KMS-11 (cell line): ENCODE data around the gene RNF144A.

Source experiments
- H2AFZ ChIP-seq: fragments of 200-600 bp; sonication (generic); 2 replicates; pipeline ENCODE4 v1.6.1; 2016; ENCODE audit warnings: antibody characterized with exemption, mixed run types, low read depth
- H3K27ac ChIP-seq: fragments of 200-600 bp; sonication (generic); 2 replicates; pipeline ENCODE4 v1.6.1; 2016; ENCODE audit warnings: mild to moderate bottlenecking, mixed run types
- H3K27me3 ChIP-seq: fragments of 200-600 bp; sonication (generic); 2 replicates; pipeline ENCODE4 v1.6.1; 2017; ENCODE audit warnings: mild to moderate bottlenecking, low read depth, mixed run types, moderate library complexity; ENCODE audit not compliant: insufficient read depth
- H3K36me3 ChIP-seq: fragments of 200-600 bp; sonication (generic); 2 replicates; pipeline ENCODE4 v1.6.1; 2017; ENCODE audit warnings: mild to moderate bottlenecking, mixed run types; ENCODE audit not compliant: insufficient read depth
- H3K4me1 ChIP-seq: fragments of 200-600 bp; sonication (generic); 2 replicates; pipeline ENCODE4 v1.6.1; 2016; ENCODE audit warnings: mild to moderate bottlenecking, low read depth, mixed run types; ENCODE audit not compliant: poor library complexity, severe bottlenecking
- H3K4me2 ChIP-seq: fragments of 200-600 bp; sonication (generic); 2 replicates; pipeline ENCODE4 v1.7.0; 2016; ENCODE audit warnings: mild to moderate bottlenecking, mixed run types
- H3K4me3 ChIP-seq: fragments of 200-600 bp; sonication (generic); IDR thresholded peaks from 2 replicates; pipeline ENCODE4 v1.6.1; 2017; ENCODE audit warnings: low read depth, low read length, mixed read lengths; ENCODE audit not compliant: insufficient read depth
- H3K79me2 ChIP-seq: fragments of 200-600 bp; sonication (generic); 2 replicates; pipeline ENCODE4 v1.6.1; 2016; ENCODE audit warnings: low read depth, mixed run types; ENCODE audit not compliant: insufficient read depth
- H3K9ac ChIP-seq: fragments of 200-600 bp; sonication (generic); 2 replicates; pipeline ENCODE4 v1.6.1; 2016; ENCODE audit warnings: mild to moderate bottlenecking, mixed run types
- H4K20me1 ChIP-seq: fragments of 200-600 bp; sonication (generic); 2 replicates; pipeline ENCODE4 v1.6.1; 2016; ENCODE audit warnings: mild to moderate bottlenecking, mixed run types; ENCODE audit not compliant: insufficient read depth
- TF ChIP-seq, protein P1 (sequence below): fragments of 200-600 bp; sonication (generic); conservative IDR thresholded peaks from 2 replicates; pipeline ENCODE4 v1.6.1; 2017; ENCODE audit warnings: low read depth, mild to moderate bottlenecking, antibody characterized with exemption, low read length, moderate library complexity, mixed read lengths

Gene RNF144A

DNA sequence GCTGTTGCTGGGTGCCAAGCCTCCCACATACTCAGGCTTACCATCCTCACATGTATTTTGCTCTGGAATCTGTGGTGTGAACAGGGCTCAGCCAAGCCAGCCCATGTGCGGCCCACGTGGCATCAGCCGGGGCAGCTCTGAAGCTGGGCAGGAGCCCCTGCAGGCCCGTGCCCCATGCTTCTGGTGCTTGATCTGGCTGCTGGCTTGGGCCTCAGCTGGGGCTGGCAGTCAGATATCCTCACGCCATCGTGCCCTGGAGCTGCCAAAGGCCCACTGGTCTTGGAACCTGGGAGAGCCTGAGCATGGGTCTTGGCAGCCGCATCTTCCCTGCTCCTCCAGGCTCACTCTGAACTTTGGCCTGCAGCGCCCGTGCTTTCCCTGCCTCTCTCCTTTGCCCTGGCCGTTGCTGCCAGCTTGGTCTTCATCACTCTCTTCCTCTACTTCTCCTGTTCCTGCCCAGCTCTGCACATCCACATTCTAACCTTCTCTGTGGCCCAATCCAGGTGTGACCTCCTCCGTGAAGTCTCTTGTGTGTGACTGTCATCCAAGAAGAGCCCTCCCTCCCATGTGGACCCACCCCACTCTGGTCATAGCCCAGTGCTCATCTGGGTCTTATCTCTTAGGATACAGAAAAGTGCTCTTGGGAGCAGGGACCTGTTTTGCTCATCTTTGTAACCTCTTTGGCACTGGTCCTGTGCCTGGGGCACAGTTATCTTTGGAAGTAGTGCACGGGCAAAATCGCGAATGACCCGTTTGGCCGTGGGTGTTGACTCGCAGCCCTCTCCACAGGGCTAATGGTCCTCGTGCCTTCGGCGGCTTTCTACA, 116.1 kb downstream of the RNF144A start:
- Histone ChIP-seq H2AFZ (no peak overlapping the region), H3K79me2 (no peaks in the 10 kb centered on the region), H3K4me2 (no peak overlapping the region), H3K36me3 (no peaks in the 10 kb centered on the region), H3K9ac (no peak overlapping the region), H3K4me1 (no peaks in the 10 kb centered on the region), H4K20me1 (no peaks in the 10 kb centered on the region), H3K4me3 (no peak overlapping the region), H3K27me3 (no peaks in the 10 kb centered on the region), H3K27ac (no peak overlapping the region)
- TF ChIP-seq, protein P1, sequence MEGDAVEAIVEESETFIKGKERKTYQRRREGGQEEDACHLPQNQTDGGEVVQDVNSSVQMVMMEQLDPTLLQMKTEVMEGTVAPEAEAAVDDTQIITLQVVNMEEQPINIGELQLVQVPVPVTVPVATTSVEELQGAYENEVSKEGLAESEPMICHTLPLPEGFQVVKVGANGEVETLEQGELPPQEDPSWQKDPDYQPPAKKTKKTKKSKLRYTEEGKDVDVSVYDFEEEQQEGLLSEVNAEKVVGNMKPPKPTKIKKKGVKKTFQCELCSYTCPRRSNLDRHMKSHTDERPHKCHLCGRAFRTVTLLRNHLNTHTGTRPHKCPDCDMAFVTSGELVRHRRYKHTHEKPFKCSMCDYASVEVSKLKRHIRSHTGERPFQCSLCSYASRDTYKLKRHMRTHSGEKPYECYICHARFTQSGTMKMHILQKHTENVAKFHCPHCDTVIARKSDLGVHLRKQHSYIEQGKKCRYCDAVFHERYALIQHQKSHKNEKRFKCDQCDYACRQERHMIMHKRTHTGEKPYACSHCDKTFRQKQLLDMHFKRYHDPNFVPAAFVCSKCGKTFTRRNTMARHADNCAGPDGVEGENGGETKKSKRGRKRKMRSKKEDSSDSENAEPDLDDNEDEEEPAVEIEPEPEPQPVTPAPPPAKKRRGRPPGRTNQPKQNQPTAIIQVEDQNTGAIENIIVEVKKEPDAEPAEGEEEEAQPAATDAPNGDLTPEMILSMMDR, result no peak

DNA sequence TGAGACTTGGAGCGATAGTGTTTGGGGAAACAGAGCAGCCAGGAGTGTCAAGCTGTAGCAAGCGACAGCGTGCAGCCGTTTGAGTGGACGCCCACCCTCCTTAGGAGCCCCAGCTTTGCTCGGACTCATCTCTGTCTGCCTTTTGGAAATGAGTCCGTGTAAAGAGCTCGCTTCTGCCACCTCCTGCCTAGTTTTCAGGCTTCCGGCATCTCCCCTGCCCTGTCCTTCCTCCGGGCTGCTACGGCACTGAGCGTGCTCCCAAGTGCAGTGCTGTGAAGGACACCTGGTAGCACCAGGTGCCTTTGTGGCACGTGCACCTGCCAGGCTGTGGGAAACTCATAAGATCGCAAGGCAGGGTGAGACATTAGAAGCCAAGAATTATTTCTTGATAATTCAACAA, 117.1 kb downstream of the RNF144A start:
- Histone ChIP-seq H3K9ac (no peak overlapping the region), H4K20me1 (no peaks in the 10 kb centered on the region), H3K36me3 (no peaks in the 10 kb centered on the region), H3K27me3 (no peaks in the 10 kb centered on the region), H3K4me3 (no peak overlapping the region), H3K27ac (no peak overlapping the region), H3K4me2 (no peak overlapping the region), H3K79me2 (no peaks in the 10 kb centered on the region), H2AFZ (no peak overlapping the region), H3K4me1 (no peaks in the 10 kb centered on the region)
- TF ChIP-seq, protein P1, result no peak

DNA sequence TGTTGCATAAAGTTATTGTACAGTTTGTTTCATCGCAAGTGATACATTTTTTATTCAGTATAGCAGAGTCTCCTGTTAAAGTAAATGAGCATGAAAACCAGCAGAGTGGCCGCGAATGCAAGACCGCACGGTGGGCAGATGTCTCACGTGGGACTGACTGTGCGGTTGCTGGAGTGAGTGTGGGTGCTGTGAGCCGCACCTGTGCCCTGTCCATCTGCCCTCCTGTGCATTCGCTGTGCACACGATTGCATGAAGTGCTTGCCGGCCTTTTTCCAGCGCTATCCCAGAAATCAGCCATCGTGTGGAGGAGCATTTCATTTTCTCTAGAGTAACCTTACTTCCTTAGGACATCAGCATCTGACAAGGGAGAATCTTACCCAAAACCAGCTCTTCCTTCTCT, 118.7 kb downstream of the RNF144A start:
- H3K27me3 ChIP-seq, result no peaks in the 10 kb centered on the region
- H3K4me3 ChIP-seq, result no peak overlapping the region

DNA sequence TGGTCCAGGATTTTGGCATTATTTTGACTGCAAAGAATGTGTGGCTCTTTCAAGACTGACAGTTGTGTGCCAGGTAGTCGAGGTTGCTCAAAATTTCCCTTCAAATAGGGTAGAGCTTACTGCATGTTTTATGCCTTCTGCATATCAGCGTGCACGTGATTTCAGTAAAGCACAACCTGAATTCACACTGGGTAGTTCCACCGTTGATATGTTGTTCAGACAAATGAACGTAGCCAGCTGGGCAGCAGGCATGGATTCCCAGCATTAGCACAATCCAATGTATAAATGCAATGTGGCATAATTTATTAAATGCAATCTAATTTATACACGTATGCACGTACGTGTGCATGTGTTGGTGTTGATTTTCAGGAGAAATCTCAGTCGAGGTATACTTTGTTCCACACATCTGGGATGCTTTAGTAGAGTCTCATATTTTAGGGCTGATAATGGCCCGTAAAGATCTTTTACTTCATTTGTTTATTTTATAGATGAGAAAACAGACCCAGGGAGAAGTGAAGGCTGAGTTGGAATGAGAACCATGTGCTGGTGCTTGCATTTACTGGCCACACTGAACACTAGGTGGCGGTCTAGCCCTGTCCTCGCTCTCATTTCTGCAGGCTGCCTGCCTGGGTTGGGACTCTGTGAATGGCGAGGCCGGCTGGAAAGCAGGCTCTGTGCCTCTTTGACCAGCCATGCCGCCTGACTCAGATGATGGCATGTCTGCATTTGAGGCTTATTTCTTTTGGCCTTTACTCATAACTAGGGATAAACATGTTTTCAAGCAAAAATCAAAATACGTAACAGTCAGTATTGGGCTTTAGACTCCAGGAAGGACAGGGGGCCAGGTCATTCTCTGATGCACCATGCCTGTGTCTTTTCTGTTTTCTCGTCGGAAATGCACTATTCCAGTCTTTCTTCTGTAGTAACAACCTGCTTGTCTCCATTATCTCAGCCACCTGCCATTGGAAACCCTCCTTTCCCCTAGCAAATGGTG, 120.4 kb downstream of the RNF144A start:
- no peaks in the 10 kb centered on the region for H3K4me1 ChIP-seq
- TF ChIP-seq, protein P1, result peak; percentile 64
- no peak overlapping the region for H3K27ac ChIP-seq
- H3K79me2 ChIP-seq, result no peaks in the 10 kb centered on the region
- no peak overlapping the region for H3K9ac ChIP-seq
- no peaks in the 10 kb centered on the region for H3K36me3 ChIP-seq
- H4K20me1 ChIP-seq, result no peaks in the 10 kb centered on the region
- no peaks in the 10 kb centered on the region for H3K27me3 ChIP-seq
- no peak overlapping the region for H3K4me2 ChIP-seq
- H2AFZ ChIP-seq, result no peak overlapping the region
- no peak overlapping the region for H3K4me3 ChIP-seq

More for the DNA sequence above, 118.7 kb downstream of the RNF144A start:
- Histone ChIP-seq H3K4me2 (no peak overlapping the region), H3K4me1 (no peaks in the 10 kb centered on the region), H2AFZ (no peak overlapping the region), H3K9ac (no peak overlapping the region), H3K27ac (no peak overlapping the region), H3K79me2 (no peaks in the 10 kb centered on the region), H3K36me3 (no peaks in the 10 kb centered on the region), H4K20me1 (no peaks in the 10 kb centered on the region)
- TF ChIP-seq, protein P1, result no peak
